OCI-LY1 (cell line): ENCODE results near the gene ATP1B3.
A peak's percentile ranks its signal among the peaks of the same experiment; 100 is the strongest.

Experiments used
- CTCF ChIP-seq: fragments of 200-600 bp; sonication (generic), shearing (Covaris generic); IDR thresholded peaks from 2 replicates; pipeline ENCODE4 v1.5.1; 2017; ENCODE audit warnings: mild to moderate bottlenecking, antibody characterized with exemption, low read length, moderate library complexity, mixed read lengths
- EZH2 ChIP-seq: fragments of 200-600 bp; sonication (generic), shearing (Covaris generic); IDR thresholded peaks from 2 replicates; pipeline ENCODE4 v1.8.0; 2017; ENCODE audit warnings: borderline replicate concordance, mixed run types, mild to moderate bottlenecking, antibody characterized with exemption, low read length, moderate library complexity, mixed read lengths

- TF ChIP-seq EZH2, result no peak
- TF ChIP-seq CTCF, result peak; percentile 97
These were observed 36.8 kb downstream of the ATP1B3 start for GRCh38 chr3:141913150-141913811.
